CD4-positive, alpha-beta T cell treated with Interleukin-15 for 4 hours (primary cell): Measurements from ENCODE around the gene BORCS5.
"Not testable (repeated sequence)": the region's sequence is repeated elsewhere in the genome, so short reads cannot be mapped to it uniquely, and the experiment has no call there.

Experiments
- DNase-seq: peaks from one replicate; pipeline ENCODE4 v3.0.0-alpha.2; 2020; ENCODE audit warnings: low spot score

Gene BORCS5

GRCh38 chr12:12488296-12488695, 131.4 kb downstream of the BORCS5 start:
- no peak for DNase-seq

GRCh38 chr12:12488823-12489550, 132.1 kb downstream of the BORCS5 start:
- no peak for DNase-seq

GRCh38 chr12:12491606-12492005, 134.7 kb downstream of the BORCS5 start:
- no peak for DNase-seq

- DNase-seq, result no peak
Measured at GRCh38 chr12:12492547-12492946, 135.7 kb downstream of the BORCS5 start.

- DNase-seq, result no peak
Measured at GRCh38 chr12:12495536-12495935, 138.7 kb downstream of the BORCS5 start.

- DNase-seq, result no peak
Measured at GRCh38 chr12:12498210-12498609, 141.3 kb downstream of the BORCS5 start.

- DNase-seq, result no peak
Measured at GRCh38 chr12:12499909-12500604, 143.2 kb downstream of the BORCS5 start.

- no peak for DNase-seq
Measured at GRCh38 chr12:12501121-12501520, 144.2 kb downstream of the BORCS5 start.

GRCh38 chr12:12502130-12502814, 145.4 kb downstream of the BORCS5 start:
- DNase-seq, result not testable (repeated sequence)

- DNase-seq, result no peak
Measured at GRCh38 chr12:12502815-12503151, 145.9 kb downstream of the BORCS5 start.

GRCh38 chr12:12503384-12504078, 146.7 kb downstream of the BORCS5 start:
- peak; percentile 46 for DNase-seq

- DNase-seq, result peak; percentile 24
Measured at GRCh38 chr12:12505544-12506495, 148.9 kb downstream of the BORCS5 start.

- no peak for DNase-seq
Measured at GRCh38 chr12:12506496-12506890, 149.6 kb downstream of the BORCS5 start.

GRCh38 chr12:12507121-12507520, 150.2 kb downstream of the BORCS5 start:
- DNase-seq, result no peak

- no peak for DNase-seq
Measured at GRCh38 chr12:12508612-12509011, 151.7 kb downstream of the BORCS5 start.

- no peak for DNase-seq
Measured at GRCh38 chr12:12510141-12510540, 153.3 kb downstream of the BORCS5 start.

GRCh38 chr12:12510551-12510950, 153.7 kb downstream of the BORCS5 start:
- DNase-seq, result no peak

- DNase-seq, result no peak
Measured at GRCh38 chr12:12511021-12511783, 154.3 kb downstream of the BORCS5 start.

GRCh38 chr12:12511895-12512711, 155.2 kb downstream of the BORCS5 start:
- no peak for DNase-seq
